WI38 (cell line): Measurements from ENCODE around the gene TM4SF4.

Source experiments
- H3K4me3 ChIP-seq: 2 replicates; pipeline ENCODE4 v1.5.1; 2011; ENCODE audit warnings: low read depth, mild to moderate bottlenecking, control low read depth, low read length
- CTCF ChIP-seq: IDR thresholded peaks from 2 replicates; pipeline ENCODE4 v1.5.1; 2012; ENCODE audit warnings: low read depth, mild to moderate bottlenecking, control low read depth, low read length

Gene TM4SF4

GRCh38 chr3:149455366-149455765 is 19.1 kb upstream of the TM4SF4 start:
- no peak overlapping the region for H3K4me3 ChIP-seq
- no peak for TF ChIP-seq CTCF

- no peak overlapping the region for H3K4me3 ChIP-seq
- no peak for TF ChIP-seq CTCF
Measured at GRCh38 chr3:149455989-149456388, 18.5 kb upstream of the TM4SF4 start.

- no peak overlapping the region for H3K4me3 ChIP-seq
Measured at GRCh38 chr3:149459491-149460059, 14.9 kb upstream of the TM4SF4 start.

GRCh38 chr3:149460117-149460516 is 14.4 kb upstream of the TM4SF4 start:
- no peak overlapping the region for H3K4me3 ChIP-seq
- TF ChIP-seq CTCF = no peak

More at GRCh38 chr3:149459491-149460059, 14.9 kb upstream of the TM4SF4 start:
- no peak for TF ChIP-seq CTCF

- no peak overlapping the region for H3K4me3 ChIP-seq
- no peak for TF ChIP-seq CTCF
Measured at GRCh38 chr3:149462051-149462450, 12.4 kb upstream of the TM4SF4 start.

- H3K4me3 ChIP-seq = no peak overlapping the region
- no peak for TF ChIP-seq CTCF
Measured at GRCh38 chr3:149462581-149463011, 11.9 kb upstream of the TM4SF4 start.

GRCh38 chr3:149463921-149464320 is 10.6 kb upstream of the TM4SF4 start:
- no peak overlapping the region for H3K4me3 ChIP-seq
- TF ChIP-seq CTCF = no peak
